Gastrocnemius medialis (tissue), 4 donors: ENCODE data around the gene RBBP8.

ENCODE experiments used
- POLR2A ChIP-seq, 2 donors: fragments of 450-650 bp; IDR thresholded peaks; one replicate each; pipeline ENCODE4 v1.6.1; 2017; ENCODE audit warnings: antibody characterized with exemption in 2 of 2, mild to moderate bottlenecking in 2 of 2, moderate library complexity in 2 of 2
- TF ChIP-seq, protein P1 (sequence below), 5 experiments: fragments of 450-650 bp in 3 of 5; fragments of 200-600 bp in 2 of 5; sonication (generic) in 2 of 5; IDR thresholded peaks in 4 of 5; conservative IDR thresholded peaks in 1 of 5; 1 replicate in 4 of 5; 2 replicates in 1 of 5; pipeline ENCODE4 v1.5.1; 2016 to 2019; ENCODE audit warnings: antibody characterized with exemption in 5 of 5, mild to moderate bottlenecking in 3 of 5, moderate library complexity in 3 of 5

DNA sequence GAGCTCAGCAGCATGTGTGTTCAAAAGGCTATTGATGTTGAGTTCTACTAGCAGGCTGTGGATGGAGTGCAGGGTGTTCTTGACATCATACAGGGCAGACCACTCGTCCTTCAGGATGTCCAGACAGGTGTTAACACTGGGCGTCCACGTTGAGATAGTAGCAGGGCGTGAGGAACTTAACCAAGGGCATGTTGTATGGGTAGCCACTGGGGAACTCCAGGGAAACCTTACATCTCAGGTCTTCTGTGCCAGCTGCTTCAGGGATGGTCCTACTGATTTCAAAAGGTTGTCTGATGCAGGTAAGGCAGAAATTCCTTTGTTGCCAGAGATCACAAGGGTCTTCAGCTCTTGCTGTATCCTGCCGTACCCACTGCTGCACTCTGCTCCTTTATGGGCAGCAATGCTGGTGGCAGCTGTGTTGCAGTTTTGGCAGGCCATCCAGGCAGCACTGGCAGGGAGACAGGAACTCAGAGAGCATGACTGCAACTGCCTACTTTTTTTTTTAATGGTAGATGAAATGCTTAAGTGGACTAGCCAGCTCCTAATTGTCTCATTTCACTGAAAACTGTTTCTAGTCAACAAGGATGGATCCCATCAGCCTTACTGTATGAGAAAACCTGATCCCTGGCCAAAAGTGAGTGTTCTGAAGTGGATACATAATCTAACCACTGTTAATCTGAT, 32.4 kb upstream of the RBBP8 start:
- TF ChIP-seq, protein P1, sequence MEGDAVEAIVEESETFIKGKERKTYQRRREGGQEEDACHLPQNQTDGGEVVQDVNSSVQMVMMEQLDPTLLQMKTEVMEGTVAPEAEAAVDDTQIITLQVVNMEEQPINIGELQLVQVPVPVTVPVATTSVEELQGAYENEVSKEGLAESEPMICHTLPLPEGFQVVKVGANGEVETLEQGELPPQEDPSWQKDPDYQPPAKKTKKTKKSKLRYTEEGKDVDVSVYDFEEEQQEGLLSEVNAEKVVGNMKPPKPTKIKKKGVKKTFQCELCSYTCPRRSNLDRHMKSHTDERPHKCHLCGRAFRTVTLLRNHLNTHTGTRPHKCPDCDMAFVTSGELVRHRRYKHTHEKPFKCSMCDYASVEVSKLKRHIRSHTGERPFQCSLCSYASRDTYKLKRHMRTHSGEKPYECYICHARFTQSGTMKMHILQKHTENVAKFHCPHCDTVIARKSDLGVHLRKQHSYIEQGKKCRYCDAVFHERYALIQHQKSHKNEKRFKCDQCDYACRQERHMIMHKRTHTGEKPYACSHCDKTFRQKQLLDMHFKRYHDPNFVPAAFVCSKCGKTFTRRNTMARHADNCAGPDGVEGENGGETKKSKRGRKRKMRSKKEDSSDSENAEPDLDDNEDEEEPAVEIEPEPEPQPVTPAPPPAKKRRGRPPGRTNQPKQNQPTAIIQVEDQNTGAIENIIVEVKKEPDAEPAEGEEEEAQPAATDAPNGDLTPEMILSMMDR (IDR thresholded peaks at IDR 0.05 in 4 of 5, conservative IDR thresholded peaks at IDR 0.05 in 1 of 5), result no peak
- TF ChIP-seq POLR2A (IDR thresholded peaks at IDR 0.05), result no peak
